WI38 (cell line): Measurements from ENCODE around the gene PITPNM1.
"Not testable (repeated sequence)": the region's sequence is repeated elsewhere in the genome, so short reads cannot be mapped to it uniquely, and the experiment has no call there.

Experiments used
- H3K4me3 ChIP-seq: 2 replicates; pipeline ENCODE4 v1.5.1; 2011; ENCODE audit warnings: low read depth, mild to moderate bottlenecking, control low read depth, low read length
- TF ChIP-seq, protein P1 (sequence below): IDR thresholded peaks from 2 replicates; pipeline ENCODE4 v1.5.1; 2012; ENCODE audit warnings: low read depth, mild to moderate bottlenecking, control low read depth, low read length

The PITPNM1 gene

DNA sequence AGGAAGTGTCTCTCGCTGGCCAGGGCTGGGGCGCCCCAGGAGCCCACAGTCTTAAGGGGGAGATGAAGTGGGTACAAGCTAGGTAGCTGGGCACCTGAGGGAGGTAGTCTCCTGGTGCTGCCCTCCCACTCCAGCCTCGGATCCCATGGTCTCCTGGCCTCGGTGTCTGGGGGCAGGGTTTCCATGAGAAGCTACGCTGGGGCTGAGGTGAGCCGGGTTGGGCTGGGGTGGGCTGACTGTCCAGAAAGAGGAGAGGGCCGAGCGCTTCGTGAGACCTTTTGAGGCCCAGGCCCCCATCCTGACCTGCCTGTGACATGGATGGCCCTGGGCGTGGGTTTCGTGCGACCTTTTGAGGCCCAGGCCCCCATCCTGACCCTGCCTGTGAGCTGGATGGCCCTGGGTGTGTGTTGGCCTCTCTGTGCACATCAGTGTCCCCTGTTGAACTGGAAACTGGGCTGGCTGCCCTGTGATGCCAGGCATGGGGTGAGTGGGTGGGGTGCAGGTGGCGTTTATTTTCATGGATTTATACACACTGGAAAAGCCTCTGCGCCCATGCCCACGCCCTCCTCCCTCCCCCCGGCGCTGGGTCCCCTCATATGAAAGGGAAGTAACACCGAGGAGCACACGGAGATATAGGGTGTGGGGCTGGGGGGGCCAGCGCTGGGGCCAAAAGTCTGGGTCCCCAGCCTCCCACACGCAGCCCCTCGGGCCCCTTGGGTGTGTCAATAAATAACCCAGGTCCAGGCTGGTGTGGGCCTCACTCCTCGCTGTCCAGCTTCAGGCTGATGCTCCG lies 13.7 kb downstream of the PITPNM1 start:
- TF ChIP-seq, protein P1, sequence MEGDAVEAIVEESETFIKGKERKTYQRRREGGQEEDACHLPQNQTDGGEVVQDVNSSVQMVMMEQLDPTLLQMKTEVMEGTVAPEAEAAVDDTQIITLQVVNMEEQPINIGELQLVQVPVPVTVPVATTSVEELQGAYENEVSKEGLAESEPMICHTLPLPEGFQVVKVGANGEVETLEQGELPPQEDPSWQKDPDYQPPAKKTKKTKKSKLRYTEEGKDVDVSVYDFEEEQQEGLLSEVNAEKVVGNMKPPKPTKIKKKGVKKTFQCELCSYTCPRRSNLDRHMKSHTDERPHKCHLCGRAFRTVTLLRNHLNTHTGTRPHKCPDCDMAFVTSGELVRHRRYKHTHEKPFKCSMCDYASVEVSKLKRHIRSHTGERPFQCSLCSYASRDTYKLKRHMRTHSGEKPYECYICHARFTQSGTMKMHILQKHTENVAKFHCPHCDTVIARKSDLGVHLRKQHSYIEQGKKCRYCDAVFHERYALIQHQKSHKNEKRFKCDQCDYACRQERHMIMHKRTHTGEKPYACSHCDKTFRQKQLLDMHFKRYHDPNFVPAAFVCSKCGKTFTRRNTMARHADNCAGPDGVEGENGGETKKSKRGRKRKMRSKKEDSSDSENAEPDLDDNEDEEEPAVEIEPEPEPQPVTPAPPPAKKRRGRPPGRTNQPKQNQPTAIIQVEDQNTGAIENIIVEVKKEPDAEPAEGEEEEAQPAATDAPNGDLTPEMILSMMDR, result no peak
- H3K4me3 ChIP-seq, result no peak overlapping the region

DNA sequence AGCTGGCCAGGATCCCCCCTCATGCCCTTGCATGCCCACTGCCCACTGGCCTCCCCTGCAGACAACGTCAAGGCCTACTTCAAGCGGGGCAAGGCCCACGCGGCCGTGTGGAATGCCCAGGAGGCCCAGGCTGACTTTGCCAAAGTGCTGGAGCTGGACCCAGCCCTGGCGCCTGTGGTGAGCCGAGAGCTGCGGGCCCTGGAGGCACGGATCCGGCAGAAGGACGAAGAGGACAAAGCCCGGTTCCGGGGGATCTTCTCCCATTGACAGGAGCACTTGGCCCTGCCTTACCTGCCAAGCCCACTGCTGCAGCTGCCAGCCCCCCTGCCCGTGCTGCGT lies 14.5 kb downstream of the PITPNM1 start:
- TF ChIP-seq, protein P1, result no peak
- H3K4me3 ChIP-seq, result no peak overlapping the region

DNA sequence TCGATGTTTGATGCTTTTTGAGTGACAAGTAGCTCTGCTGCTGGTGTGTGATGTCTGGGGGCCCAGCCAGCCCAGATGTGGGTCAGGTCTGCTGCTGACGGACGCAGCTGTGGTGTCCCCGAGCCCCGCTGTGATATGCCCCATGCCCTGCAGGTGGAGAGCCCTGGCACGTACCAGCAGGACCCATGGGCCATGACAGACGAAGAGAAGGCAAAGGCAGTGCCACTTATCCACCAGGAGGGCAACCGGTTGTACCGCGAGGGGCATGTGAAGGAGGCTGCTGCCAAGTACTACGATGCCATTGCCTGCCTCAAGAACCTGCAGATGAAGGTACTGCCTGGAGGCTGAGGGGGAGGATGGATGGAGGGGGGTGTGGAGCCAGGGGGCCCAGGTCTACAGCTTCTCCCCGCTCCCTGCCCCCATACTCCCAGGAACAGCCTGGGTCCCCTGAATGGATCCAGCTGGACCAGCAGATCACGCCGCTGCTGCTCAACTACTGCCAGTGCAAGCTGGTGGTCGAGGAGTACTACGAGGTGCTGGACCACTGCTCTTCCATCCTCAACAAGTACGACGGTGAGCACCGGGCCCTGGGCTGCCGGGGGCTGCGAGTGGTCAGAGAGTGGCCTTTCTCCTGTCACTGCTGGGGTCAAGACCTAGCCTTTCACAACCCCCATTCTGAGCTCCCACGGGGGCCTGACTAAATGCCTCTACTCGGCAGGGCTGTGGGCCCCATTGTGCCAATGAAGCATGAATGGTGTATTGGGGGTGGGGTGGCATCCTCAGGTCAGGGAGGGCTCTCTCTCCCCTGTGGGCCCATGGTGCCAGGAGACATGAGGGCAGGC lies 15.1 kb downstream of the PITPNM1 start:
- TF ChIP-seq, protein P1, result no peak
- H3K4me3 ChIP-seq, result no peak overlapping the region

GRCh38 chr11:67489203-67489884 lies 15.8 kb downstream of the PITPNM1 start:
- TF ChIP-seq, protein P1, result no peak

DNA sequence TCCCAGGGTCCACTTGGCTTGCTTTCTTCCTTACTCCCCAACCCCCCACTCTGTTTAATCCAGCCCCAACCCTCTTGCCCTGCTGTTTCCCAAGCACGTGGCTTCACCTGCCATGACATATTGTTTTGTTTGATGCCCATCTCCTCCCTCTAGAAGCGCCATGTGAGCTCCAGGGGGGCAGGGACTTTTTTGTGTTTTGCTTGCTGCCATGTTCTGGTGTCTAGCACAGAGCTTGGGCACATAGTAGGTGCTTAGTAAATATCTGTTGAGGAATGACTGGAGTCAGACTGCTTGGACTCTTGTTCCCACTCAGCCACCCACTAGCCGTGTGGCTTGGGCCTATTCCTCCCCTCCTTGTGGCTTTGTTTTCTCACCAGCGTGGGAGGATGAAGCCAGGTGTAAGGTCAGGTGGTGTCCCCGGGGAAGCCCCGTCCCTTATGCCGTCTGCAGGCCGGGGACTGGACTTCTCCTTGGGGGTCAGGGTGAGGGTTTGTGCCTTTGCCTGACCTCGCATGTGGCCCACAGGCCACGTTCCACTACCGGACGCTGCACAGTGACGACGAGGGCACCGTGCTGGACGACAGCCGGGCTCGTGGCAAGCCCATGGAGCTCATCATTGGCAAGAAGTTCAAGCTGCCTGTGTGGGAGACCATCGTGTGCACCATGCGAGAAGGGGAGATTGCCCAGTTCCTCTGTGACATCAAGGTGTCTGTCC lies 18.5 kb downstream of the PITPNM1 start:
- no peak overlapping the region for H3K4me3 ChIP-seq
- TF ChIP-seq, protein P1, result no peak

More at GRCh38 chr11:67489203-67489884, 15.8 kb downstream of the PITPNM1 start:
- no peak overlapping the region for H3K4me3 ChIP-seq

- H3K4me3 ChIP-seq, result not testable (repeated sequence)
Measured at GRCh38 chr11:67485873-67486361, 19.2 kb downstream of the PITPNM1 start.

DNA sequence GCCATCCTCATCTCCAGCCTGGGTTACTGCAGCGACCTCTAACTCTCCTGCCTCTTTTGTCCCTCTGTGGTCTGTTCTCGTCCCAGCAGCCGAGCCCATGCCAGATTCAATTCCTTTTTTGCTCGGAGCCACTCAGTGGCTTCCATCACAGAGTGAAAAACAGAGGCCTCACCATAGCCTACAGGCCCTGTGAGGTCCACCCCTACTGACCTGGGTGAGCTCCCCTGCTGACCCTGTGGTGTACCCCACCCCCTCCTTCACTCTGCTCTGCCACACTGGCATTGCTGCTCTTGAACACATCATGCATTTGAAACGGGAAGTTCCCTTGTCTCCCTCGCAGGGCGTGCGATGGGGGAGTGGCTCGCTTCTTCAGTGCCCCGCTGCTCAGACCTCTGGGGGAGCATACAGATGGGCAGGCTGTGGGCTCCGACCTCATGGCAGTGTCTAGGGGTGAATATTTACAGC lies 20.3 kb downstream of the PITPNM1 start:
- TF ChIP-seq, protein P1, result no peak
- H3K4me3 ChIP-seq, result no peak overlapping the region
